CD4-positive, alpha-beta T cell treated with Interleukin-15 for 4 hours (primary cell): ENCODE results near the gene SLC39A11.
"Not testable (repeated sequence)": the region's sequence is repeated elsewhere in the genome, so short reads cannot be mapped to it uniquely, and the experiment has no call there.

Source experiments
- DNase-seq: peaks from one replicate; pipeline ENCODE4 v3.0.0-alpha.2; 2020; ENCODE audit warnings: low spot score

SLC39A11 gene

GRCh38 chr17:72916991-72917390, 175.5 kb downstream of the SLC39A11 start:
- DNase-seq: no peak

- no peak for DNase-seq
Observed at GRCh38 chr17:72915625-72916081, 176.8 kb downstream of the SLC39A11 start.

DNA sequence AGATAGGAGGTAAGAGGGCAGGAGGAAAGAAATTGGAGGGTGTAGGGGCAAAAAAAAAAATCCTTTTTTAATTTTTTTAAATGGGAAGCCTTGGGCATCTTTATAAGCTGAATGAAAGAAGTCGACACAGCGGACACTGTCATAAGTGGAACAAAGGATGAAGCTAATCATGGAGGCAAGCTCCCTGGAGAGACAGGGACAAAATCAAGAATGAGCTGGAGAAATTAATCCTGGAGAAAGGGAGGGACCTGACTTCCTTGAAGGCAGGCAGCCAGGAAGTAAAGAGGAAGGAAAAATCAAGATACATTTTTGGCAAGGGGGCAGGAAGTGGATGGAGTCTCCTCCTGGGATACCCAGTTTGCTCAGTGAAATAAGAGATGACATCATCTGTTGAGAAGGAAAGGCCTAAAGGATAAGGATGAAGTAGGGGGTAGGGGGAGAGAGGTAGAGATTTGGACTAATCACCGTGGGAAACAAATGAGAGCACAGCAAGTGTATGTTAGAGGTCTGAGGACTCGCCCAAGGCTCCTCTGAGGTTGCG, 179.3 kb downstream of the SLC39A11 start:
- no peak for DNase-seq

- DNase-seq: no peak
Observed at GRCh38 chr17:72906306-72906705, 186.2 kb downstream of the SLC39A11 start.

DNA sequence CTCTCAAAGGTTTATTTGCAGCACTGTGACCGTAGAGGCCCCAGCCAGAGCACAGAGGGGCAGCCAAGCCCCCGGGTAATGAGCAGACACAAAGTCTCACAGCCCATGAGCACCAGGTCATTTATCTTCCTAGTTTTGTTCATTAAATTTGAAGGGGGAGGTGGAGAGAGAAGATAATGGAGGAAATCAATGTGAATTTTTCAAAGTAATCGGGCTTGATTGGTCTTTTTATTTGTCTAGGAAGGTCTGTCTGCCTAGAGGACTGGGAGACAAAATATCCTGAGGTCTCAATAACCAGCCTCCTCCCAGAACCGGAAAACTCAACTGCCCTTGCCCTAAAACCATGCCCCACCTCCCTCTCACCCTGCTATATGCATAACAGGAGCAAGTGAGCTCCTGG, 189.0 kb downstream of the SLC39A11 start:
- DNase-seq: no peak

GRCh38 chr17:72901657-72902056, 190.8 kb downstream of the SLC39A11 start:
- no peak for DNase-seq

GRCh38 chr17:72901083-72901482, 191.4 kb downstream of the SLC39A11 start:
- no peak for DNase-seq

DNA sequence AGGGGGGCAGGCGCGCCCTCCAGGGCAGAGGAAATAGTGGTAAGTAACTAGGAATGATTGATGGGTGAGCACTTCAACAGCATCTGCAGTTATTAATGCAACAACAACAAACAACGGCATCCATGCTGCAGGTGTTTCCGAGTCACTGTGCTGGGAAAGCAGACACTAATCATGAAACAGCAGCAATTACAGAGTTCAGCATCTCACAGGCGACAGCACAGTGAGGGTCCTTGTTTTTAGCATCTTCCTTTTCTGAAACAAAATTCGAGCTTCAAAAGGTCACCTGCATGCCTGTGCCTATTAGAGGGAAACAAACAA, 191.9 kb downstream of the SLC39A11 start:
- no peak for DNase-seq

DNA sequence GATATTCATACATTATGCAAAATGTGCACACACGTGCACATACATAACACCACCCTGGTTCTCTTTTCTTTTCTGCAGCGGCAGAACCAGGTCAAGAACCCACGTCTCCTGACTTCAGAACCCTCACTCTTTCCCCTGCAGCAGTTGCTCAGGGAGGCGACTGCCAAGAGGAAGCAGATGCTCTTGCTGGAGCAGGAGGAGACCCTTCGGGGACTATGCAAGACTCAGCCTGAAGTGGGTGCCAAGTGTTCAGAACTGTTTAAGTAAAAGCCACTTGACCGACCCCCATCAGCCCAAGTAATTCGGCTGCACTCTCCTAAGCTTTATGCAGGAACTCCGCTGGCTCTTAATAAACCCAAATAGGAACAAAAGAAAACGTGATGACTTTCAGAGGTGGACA, 193.8 kb downstream of the SLC39A11 start:
- no peak for DNase-seq

- not testable (repeated sequence) for DNase-seq
Observed at GRCh38 chr17:72896288-72896687, 196.2 kb downstream of the SLC39A11 start.

GRCh38 chr17:72891627-72892026, 200.9 kb downstream of the SLC39A11 start:
- no peak for DNase-seq

DNA sequence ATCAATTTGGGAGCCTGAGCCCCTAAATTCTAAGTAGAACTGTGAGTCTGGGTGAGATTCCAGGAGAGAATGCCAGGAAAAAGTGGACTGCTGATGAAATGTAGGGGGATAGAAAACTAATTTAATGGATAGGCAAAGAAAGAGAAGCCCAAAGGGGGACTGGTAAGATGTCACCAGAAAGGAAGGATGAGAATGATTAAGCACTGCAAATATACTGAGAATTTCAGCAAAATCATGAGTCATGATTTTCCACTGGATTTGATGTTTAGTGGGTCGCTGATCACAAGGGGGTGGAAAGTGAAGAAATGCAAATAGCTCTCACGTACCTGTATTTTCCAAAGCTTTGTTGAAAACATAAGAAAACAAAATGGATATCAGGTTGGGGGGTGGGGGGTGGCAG, 201.8 kb downstream of the SLC39A11 start:
- no peak for DNase-seq

DNA sequence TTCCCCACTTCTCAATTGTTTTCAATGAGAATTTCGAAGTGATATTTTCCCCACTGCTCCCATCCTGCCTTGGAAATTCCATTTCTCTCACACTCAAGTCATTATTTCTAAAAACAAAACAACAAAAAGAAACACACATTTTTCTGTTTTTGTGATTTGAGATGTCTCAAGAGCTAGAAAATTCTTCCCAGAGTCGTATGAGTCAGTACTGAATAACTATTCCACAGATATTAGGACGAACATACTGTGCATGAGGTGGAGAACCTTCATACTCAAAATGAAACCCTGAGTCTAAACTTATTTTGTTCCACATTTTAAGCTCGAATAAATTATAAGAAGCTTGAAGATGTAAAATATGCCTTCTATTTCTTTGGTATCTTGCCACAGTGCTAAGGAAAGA, 204.6 kb downstream of the SLC39A11 start:
- DNase-seq: no peak

DNA sequence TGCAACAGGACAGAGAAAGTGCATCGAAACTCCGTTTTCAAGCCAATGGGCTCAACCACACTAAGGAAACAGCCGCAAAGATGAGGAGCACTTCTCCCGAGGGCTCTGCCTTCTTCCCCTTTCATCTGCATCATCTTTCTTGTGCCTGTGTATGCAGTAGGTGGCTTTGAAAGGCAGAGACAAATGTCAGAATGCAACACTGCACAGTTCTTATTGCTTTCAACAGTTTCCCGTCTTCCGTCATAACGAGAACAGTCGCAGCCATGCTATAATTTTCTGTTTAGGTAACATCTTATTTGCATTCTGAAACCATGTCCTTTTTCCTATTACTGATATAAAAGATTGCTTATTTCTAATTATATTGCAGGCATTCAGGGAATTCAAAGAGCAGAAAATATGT, 205.2 kb downstream of the SLC39A11 start:
- no peak for DNase-seq

GRCh38 chr17:72886622-72887021, 205.9 kb downstream of the SLC39A11 start:
- DNase-seq: no peak

DNA sequence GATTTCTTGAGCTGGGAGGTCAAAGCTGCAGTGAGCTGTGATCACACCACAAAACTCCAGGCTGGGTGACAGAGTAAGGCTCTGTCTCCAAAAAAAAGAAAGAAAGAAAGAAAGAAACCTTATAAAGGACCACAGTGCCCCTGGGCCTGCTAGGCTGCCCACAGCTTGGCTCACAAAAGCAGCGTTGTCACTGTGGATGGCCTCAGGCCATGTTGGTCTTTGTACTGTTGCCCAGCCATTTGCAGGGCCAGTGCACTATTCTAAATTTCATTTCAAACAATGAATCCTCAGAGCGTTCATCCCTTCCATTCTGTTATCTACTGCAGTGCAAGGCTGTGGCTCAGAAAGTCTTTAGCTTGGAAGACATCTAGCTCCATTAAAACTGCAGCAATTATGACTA, 208.4 kb downstream of the SLC39A11 start:
- no peak for DNase-seq

GRCh38 chr17:72883351-72883750, 209.1 kb downstream of the SLC39A11 start:
- no peak for DNase-seq

DNA sequence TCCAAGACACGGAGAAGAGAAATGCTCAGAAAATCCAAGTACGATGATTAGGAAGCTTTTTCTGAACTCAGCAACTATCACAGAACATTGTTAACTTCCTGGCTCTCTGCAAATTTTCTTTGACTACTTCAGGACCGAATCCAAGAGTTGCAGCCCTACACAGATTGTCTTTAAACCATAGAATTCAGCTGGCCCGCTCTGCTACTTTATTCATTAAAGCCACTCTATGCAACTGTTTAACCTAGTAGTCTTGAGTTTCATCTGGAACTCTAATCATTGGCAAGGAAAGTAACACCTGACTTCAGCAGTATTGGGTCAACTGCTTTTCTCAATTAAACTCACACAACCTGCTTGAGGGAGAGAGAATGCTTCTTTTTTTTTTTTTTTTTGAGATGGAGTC, 210.1 kb downstream of the SLC39A11 start:
- no peak for DNase-seq

DNA sequence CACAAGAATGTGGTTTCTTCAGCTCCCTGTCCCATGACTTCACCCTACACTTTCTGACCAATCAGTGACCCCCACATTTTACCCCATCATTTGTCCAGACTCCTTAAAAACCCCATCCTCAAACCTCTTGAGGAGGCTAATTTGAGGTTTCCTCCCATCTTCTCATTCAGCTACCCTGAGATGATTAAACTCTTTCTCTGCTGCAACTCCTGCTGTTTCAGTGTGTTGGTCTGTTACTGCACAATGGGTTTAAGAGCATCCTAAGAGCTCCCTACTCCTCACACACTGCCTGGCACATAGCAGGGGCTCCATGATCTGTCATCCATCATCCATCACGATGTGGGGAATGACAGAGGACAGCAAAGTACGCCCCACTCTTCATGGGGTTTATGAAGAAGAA, 212.6 kb downstream of the SLC39A11 start:
- DNase-seq: no peak

GRCh38 chr17:72878975-72879660, 213.4 kb downstream of the SLC39A11 start:
- DNase-seq: no peak

- DNase-seq: no peak
Observed at GRCh38 chr17:72877348-72877747, 215.1 kb downstream of the SLC39A11 start.

DNA sequence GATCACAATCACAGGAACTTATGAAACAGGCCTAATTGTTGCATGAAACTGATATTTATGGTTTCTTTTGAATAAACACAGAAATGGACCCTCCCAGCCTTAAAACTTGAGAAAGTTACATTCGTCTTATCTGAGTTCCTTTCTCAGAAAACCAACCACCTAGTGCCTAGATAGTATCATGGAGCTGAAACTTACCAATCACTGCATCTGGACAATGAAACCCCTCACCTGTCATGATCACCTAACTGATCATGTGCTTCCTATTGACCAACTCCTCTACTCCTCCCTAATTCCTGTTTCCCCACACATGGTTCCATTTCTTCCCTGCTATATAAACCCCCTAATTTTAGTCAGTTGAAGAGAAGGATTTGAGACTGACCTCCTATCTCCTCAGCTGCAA, 216.1 kb downstream of the SLC39A11 start:
- DNase-seq: no peak

DNA sequence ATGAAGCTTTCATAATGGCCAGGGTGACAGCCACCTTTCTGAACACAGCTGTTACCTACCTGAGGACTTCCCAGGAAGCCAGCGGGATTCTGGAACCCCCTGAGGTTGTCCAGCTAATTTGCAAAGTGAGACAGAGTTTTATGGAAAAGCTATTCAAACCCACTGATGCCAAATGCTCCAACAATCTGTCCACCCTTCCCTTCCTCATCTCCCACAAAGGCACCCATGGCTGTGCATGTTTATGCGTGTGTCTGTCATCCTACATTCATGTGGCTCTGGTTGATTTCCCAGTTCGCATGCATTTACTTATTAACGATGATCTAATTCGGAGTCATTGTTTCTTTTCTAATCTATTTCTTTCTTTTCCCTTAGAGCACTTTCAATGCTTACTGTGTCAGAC, 217.1 kb downstream of the SLC39A11 start:
- DNase-seq: no peak

- no peak for DNase-seq
Observed at GRCh38 chr17:72872396-72872795, 220.1 kb downstream of the SLC39A11 start.
